GM12892 (cell line): ENCODE measurements around the gene NOS3.

Source experiments
- POLR2A ChIP-seq: IDR thresholded peaks from 2 replicates; pipeline ENCODE4 v1.6.1; 2011; ENCODE audit warnings: low read depth, low read length, control low read depth
- POLR2AphosphoS5 ChIP-seq: IDR thresholded peaks from 2 replicates; pipeline ENCODE4 v1.6.1; 2011; ENCODE audit warnings: low read depth, low read length, control low read depth
- TAF1 ChIP-seq: IDR thresholded peaks from 2 replicates; pipeline ENCODE4 v1.6.1; 2011; ENCODE audit warnings: low read depth, mild to moderate bottlenecking, control low read depth, low read length, borderline replicate concordance

GRCh38 chr7:150944066-150945042, 46.5 kb upstream of the NOS3 start:
- TF ChIP-seq TAF1 (no peak), POLR2AphosphoS5 (no peak), POLR2A (no peak)
